Fibroblast of upper back skin (primary cell): ENCODE measurements around the gene RACK1.
"Not testable (repeated sequence)": the region's sequence is repeated elsewhere in the genome, so short reads cannot be mapped to it uniquely, and the experiment has no call there.

Experiments
- DNase-seq: peaks from one replicate; pipeline ENCODE4 v3.0.0-alpha.2; 2013

RACK1 gene

GRCh38 chr5:181233088-181233800 is 10.5 kb downstream of the RACK1 start:
- DNase-seq: no peak

GRCh38 chr5:181232593-181232992 is 11.1 kb downstream of the RACK1 start:
- DNase-seq: no peak

GRCh38 chr5:181231432-181231831 is 12.3 kb downstream of the RACK1 start:
- DNase-seq: no peak

DNA sequence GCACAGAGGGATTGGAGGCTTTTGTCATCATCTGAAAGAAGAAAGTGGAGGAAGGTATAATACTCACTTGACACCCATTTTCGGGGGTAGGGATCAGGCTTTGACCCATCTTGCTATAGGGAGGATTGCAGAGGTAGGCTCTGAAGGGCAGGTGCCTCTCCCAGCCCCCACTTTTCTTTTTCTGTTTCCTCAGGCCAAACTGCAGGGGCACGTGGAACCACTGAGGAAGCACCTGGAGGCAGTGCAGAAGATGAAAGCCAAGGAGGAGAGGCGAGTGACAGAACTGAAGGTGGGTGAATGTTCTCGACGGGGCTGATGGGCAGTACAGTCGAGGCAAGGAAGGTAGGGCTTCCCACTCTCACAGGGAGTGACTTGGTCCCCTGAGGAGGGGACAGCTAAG is 13.2 kb downstream of the RACK1 start:
- no peak for DNase-seq

- no peak for DNase-seq
Measured at GRCh38 chr5:181229996-181230395, 13.7 kb downstream of the RACK1 start.

DNA sequence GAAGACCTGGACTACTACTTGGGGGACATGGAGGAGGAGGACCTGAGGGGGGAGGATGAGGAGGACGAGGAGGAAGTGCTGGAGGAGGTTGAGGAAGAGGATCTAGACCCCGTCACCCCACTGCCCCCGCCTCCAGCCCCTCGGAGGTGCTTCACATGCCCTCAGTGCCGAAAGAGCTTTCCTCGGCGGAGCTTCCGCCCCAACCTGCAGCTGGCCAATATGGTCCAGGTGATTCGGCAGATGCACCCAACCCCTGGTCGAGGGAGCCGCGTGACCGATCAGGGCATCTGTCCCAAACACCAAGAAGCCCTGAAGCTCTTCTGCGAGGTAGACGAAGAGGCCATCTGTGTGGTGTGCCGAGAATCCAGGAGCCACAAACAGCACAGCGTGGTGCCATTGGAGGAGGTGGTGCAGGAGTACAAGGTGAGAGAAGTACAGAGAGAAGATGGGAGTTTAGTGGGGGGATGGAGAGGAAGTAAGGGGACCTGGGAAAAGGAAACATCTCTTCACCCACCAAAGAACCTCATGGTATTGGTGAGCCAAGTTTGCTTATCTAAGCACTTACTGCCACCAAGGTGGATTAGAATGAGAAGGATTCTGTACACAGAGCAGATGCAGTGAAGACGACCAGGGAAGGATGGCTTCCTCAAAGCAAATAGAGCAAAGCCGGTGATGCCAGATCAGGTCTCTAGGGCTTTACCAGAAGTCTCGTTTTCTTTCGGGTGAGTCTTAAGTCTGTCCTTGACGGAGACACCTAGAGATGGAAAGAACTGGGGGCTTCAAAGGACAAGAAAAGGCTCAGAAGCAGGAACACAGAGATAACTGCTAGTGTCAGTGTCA is 19.1 kb downstream of the RACK1 start:
- no peak for DNase-seq

GRCh38 chr5:181223729-181224389 is 19.8 kb downstream of the RACK1 start:
- peak; percentile 43 for DNase-seq

DNA sequence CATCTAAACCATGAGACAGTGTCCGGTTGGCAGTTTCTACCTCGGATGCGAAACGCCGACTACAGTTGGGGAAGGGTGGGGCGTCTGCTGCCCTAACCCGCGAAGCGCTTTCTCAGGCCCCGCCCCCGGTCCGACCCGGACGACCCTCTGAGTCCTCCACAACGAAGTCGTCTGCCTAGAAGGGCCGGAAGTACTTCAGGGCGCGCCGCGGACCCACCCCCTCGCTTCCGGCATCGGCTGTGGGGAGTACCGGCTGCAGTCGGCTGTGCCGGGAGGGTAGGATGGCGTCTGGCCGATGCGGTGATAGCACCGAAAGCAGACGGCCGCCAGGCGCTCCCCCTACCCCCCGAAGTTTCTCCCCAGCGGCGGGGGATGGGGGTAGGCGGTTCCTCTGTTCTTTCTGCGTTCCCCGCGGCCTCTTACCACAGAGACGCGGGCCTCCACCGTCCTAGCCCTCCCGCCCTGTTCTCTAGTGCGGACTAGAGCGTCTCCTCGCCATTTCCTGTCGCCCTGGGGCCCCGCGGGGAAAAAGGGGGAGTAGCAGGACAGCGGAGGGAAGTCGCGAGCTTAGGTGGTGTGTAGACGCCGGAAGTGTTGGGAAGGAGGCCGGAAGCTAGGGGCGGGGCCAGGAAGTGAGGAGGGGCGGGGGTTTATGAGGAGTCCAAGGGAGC is 20.5 kb downstream of the RACK1 start, which contains the start of gene TRIM41:
TRIM41 (plus strand) TSS at position 224 of the 671 bp plus-strand sequence. CDS start 719 bp downstream, outside the sequence.
- peak; percentile 99 for DNase-seq

DNA sequence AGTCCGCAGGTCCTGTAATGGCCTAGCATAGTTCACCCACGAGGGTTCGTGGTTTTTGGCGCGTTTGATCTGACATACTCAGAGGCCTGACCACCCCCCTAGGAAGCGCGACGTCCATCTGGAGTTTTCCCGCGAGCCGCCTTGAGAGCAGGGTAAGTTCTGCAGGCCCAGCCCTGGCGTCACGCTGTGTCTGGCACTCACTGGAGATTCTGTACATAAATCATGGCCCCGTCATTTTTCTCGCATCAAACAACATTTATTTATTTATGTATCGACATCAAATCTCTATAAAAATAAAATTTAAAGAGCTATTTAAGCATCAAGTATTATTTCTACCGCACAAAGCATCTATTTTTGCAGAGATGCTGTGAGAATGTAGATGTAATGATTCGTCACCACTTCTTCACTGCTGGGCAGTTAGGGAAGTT is 21.1 kb downstream of the RACK1 start:
- DNase-seq: no peak

GRCh38 chr5:181221792-181222629 is 21.7 kb downstream of the RACK1 start:
- peak; percentile 98 for DNase-seq

GRCh38 chr5:181221105-181221791 is 22.5 kb downstream of the RACK1 start:
- no peak for DNase-seq

GRCh38 chr5:181220178-181220515 is 23.6 kb downstream of the RACK1 start:
- no peak for DNase-seq

GRCh38 chr5:181219262-181220177 is 24.2 kb downstream of the RACK1 start:
- DNase-seq: no peak

DNA sequence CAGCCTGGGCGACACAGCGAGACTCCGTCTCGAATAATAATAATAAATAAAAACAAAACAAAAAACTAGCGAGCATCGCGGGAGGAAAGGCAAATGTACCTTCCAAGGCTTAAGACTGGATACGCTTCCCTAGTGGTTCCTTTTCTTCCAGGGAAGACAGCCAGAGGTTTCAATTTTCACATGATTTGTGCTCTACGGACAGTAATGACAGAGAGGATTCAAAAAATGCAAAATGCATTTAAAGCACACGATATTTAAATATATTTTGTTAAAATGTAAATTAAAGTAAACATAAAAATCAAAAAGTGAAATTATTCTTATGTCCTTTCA is 24.9 kb downstream of the RACK1 start:
- no peak for DNase-seq

GRCh38 chr5:181217803-181218062 is 26.0 kb downstream of the RACK1 start:
- no peak for DNase-seq

DNA sequence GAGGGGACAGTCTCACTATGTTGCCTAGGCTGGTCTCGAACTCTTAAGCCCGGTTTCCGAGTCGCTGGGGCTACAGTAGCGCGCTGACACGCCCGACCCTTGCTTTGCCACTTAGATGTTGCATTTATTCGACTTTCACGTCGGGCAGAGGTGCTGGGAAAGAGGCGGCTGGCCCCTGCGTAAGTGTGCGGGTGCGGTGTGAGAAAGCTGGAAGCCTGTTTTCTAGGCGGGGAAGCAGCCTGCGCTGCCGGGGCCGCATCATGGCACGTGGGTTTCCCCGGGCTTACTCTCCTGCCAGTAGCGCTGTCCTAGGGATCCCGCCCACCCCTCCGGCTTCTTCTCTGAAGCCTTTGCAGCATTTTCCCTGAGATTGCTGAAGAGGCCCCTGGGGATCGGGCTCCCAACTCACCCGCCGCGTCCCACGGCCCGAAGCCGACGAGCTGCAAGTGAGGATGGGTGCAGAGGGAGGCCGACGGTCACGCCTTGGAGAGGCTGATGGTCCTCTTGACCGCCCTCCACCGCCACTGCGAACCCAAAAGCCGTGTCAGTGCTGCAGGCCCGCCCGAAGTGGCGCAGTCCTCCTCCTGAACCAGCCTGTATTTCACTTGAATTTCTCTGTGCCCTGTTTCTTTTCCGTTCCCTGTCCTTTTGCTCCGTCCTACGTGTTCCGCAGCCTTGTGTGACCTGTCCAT is 26.4 kb downstream of the RACK1 start:
- peak; percentile 45 for DNase-seq

DNA sequence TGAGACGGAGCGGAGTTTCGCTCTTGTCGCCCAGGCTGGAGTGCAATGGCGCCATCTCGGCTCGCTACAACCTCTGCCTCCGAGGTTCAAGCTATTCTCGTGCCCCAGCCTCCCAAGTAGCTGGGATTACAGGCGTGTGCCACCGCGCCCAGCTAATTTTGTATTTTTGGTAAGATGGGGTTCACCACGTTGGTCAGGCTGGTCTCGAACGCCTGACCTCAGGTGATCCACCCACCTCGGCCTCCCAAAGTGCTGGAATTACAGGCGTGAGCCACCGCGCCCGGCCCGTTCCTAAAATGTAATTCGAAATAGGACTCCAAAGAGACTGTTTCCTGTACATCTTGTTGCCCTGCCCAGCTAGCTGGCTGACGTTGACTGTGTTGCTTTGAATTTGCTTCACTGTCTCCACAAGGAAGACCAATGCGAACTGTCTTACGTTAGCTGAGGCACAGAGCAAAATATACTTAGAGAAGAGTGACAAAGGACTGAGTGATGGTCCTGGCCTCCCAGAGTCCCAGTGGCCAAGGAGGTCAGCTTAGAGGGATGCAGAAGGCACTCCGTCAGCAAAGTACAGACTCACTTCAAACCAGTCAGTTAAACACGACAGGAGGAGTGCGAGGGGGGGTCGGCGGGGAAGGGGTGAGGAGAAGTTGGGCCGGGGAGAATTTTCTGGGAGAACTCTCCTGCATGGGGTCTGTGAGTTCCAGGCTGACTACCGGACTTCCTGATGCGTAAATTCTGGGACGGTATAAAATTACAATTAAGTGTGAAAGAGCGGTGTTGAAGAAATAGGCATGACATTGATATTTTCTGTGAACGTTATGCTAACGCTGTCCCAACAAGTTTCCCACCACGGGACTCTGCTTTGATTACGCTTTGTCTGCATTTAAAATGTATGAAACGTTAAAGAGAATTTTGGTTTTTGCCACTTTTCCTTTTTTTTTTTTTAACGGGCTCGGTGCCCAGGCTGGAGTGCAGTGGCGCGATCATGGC is 27.4 kb downstream of the RACK1 start:
- DNase-seq: no peak

DNA sequence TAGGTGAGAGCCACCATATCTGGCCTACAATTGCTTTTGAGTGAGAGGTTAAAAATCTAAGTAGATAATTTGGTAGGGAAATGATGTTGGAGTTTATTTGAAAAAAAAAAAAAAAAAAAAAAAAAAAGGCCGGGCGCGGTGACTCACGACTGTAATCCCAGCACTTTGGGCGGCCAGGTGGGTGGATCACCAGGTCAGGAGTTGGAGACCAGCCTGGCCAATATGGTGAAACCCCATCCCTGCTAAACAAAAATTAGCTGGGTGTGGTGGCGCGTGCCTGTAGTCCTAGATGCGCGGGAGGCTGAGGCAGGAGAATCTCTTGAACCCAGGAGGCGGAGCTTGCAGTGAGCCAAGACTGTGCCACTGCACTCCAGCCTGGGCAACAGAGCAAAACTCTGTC is 29.5 kb downstream of the RACK1 start:
- not testable (repeated sequence) for DNase-seq

- no peak for DNase-seq
Measured at GRCh38 chr5:181212934-181213333, 30.8 kb downstream of the RACK1 start.
